ENCODE measurements around the gene NHERF2.
"Not testable (repeated sequence)": the region's sequence is repeated elsewhere in the genome, so short reads cannot be mapped to it uniquely, and the experiment has no call there.

The NHERF2 gene

GRCh38 chr16:2029350-2029749 is 2.6 kb downstream of the NHERF2 start:
- DNase-seq = no peak

- DNase-seq = no peak
Measured at GRCh38 chr16:2030036-2030435, 3.3 kb downstream of the NHERF2 start.

- no peak for DNase-seq
Measured at GRCh38 chr16:2031081-2031577, 4.4 kb downstream of the NHERF2 start.

- DNase-seq = no peak
Measured at GRCh38 chr16:2032285-2033056, 5.8 kb downstream of the NHERF2 start.

- no peak for DNase-seq
Measured at GRCh38 chr16:2033057-2033908, 6.6 kb downstream of the NHERF2 start.

- not testable (repeated sequence) for DNase-seq
Measured at GRCh38 chr16:2033909-2034695, 7.4 kb downstream of the NHERF2 start.

GRCh38 chr16:2034696-2035430 is 8.2 kb downstream of the NHERF2 start:
- DNase-seq = no peak

- no peak for DNase-seq
Measured at GRCh38 chr16:2035431-2036199, 8.9 kb downstream of the NHERF2 start.

GRCh38 chr16:2036200-2036966 is 9.7 kb downstream of the NHERF2 start:
- no peak for DNase-seq

GRCh38 chr16:2037115-2037514 is 10.4 kb downstream of the NHERF2 start:
- no peak for DNase-seq

GRCh38 chr16:2037647-2038381 is 11.1 kb downstream of the NHERF2 start:
- no peak for DNase-seq

- no peak for DNase-seq
Measured at GRCh38 chr16:2038382-2039231, 11.9 kb downstream of the NHERF2 start.

- peak; percentile 10 for DNase-seq
Measured at GRCh38 chr16:2039274-2040031, 12.8 kb downstream of the NHERF2 start.

GRCh38 chr16:2040041-2040786 is 13.5 kb downstream of the NHERF2 start:
- DNase-seq = no peak

GRCh38 chr16:2040787-2041522 is 14.3 kb downstream of the NHERF2 start:
- DNase-seq = peak; percentile 5

GRCh38 chr16:2042171-2042985 is 15.7 kb downstream of the NHERF2 start:
- DNase-seq = peak; percentile 72
